ENCODE data around the gene TMEM222. TPM values are rescaled to one million over a fixed set of nuclear protein-coding genes. Genes with fewer than 3 reads are reported as not detected.
"Not testable (repeated sequence)": the region's sequence is repeated elsewhere in the genome, so short reads cannot be mapped to it uniquely, and the experiment has no call there.

The TMEM222 gene
- total and polyA plus RNA-seq, 2 donors: 12.8 to 58.4 TPM

- no peak for DNase-seq (ENCODE audit: extremely low spot score)
- Histone ChIP-seq H3K36me3 (ENCODE audit: insufficient read depth) (no peaks in the 10 kb centered on the region), H3K27ac (ENCODE audit: low read depth) (no peak overlapping the region), H3K4me3 (ENCODE audit: low read depth, low read length) (no peak overlapping the region), H3K4me1 (ENCODE audit: insufficient read depth) (no peaks in the 10 kb centered on the region)
- 84% methylated on average over 12 of the region's 12 CpGs for WGBS
These were observed 56.0 kb downstream of the TMEM222 start for GRCh38 chr1:27377760-27378495.

GRCh38 chr1:27379564-27380122 lies 57.7 kb downstream of the TMEM222 start:
- no peak for DNase-seq (ENCODE audit: extremely low spot score)
- Histone ChIP-seq H3K36me3 (ENCODE audit: insufficient read depth) (no peaks in the 10 kb centered on the region), H3K4me3 (ENCODE audit: low read depth, low read length) (no peak overlapping the region), H3K4me1 (ENCODE audit: insufficient read depth) (no peaks in the 10 kb centered on the region), H3K27ac (ENCODE audit: low read depth) (no peak overlapping the region)
- WGBS: 80% methylated on average over 11 of the region's 11 CpGs

DNA sequence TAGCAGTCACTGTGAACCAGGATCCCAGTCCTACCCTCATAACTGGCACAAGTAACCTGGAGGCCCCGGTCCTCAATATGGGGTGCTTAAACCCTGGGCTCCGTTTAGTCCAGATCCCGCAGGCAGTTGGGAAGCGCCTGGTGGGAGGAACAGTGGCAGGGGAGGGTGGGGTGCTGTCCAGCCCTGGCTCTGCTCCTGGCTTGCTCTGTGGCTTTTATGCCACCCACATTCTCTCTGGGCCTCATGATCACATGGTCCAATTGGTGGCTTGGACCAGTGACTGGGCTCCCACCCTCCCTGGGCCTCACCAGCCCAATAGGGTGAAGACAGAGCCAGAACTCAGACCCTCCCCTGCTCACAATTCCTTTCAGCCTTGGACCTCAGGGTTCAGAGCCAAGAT lies 58.3 kb downstream of the TMEM222 start:
- WGBS: 88% methylated on average over 4 of the region's 4 CpGs

GRCh38 chr1:27380766-27381733 lies 59.1 kb downstream of the TMEM222 start:
- 84% methylated on average over 12 of the region's 12 CpGs for WGBS
- Histone ChIP-seq H3K4me3 (ENCODE audit: low read depth, low read length) (no peak overlapping the region), H3K36me3 (ENCODE audit: insufficient read depth) (no peaks in the 10 kb centered on the region), H3K4me1 (ENCODE audit: insufficient read depth) (no peaks in the 10 kb centered on the region), H3K27ac (ENCODE audit: low read depth) (no peak overlapping the region)
- DNase-seq (ENCODE audit: extremely low spot score): no peak

More for the DNA sequence above, 58.3 kb downstream of the TMEM222 start:
- Histone ChIP-seq H3K36me3 (ENCODE audit: insufficient read depth) (no peaks in the 10 kb centered on the region), H3K4me1 (ENCODE audit: insufficient read depth) (no peaks in the 10 kb centered on the region), H3K4me3 (ENCODE audit: low read depth, low read length) (no peak overlapping the region), H3K27ac (ENCODE audit: low read depth) (no peak overlapping the region)
- no peak for DNase-seq (ENCODE audit: extremely low spot score)

DNA sequence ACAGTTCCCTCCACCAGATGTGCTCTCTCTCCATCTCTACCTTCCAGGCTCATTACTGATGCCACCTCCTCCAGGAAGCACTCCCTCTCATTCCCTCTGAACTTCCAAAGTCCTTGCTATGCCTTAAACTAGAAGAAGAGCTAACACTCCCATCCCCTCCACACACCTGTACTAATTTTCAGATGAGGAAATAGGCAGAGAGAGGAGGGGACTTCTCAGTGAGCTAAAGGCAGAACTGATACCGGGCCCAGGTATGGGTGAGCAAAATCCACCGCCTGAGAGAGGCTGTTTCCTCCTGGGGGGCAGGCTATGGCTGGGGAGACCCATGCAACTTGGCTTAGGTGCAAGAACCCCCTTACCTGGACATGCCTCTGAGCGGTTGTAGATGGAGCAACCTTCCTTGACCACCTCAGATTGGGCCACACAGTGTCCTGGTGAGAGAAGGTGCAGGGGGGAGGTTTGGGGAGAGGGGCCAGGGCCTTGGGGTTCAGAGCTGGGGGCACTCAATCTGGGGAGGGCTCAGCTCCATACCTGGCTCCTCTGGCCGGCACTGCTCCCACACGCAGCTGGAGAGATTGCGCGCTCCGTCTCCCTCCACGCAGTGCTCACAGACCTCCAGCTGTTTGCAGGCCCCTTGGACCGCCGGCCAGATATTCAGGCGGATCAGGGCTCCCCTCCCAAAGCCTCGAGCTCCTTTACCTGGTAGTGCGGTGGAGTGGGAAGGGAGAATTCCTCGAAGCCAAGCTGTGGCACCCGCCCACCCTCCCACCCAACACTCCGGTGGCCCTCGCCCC lies 60.2 kb downstream of the TMEM222 start:
- no peaks in the 10 kb centered on the region for H3K4me1 ChIP-seq (ENCODE audit: insufficient read depth)
- no peaks in the 10 kb centered on the region for H3K36me3 ChIP-seq (ENCODE audit: insufficient read depth)
- H3K27ac ChIP-seq (ENCODE audit: low read depth): no peak overlapping the region
- no peak overlapping the region for H3K4me3 ChIP-seq (ENCODE audit: low read depth, low read length)
- 77% methylated on average over 18 of the region's 18 CpGs for WGBS
- DNase-seq (ENCODE audit: extremely low spot score): no peak

GRCh38 chr1:27383039-27383605 lies 61.2 kb downstream of the TMEM222 start, which contains the start of gene CD164L2:
TSS of gene CD164L2 (minus strand) at chr1:27383333. CDS start at chr1:27383239, 94 bp downstream.
- no peak for DNase-seq (ENCODE audit: extremely low spot score)
- WGBS: 15% methylated on average over 43 of the region's 43 CpGs
- H3K27ac ChIP-seq (ENCODE audit: low read depth): no peak within 1 kb of the TSS
- H3K4me3 ChIP-seq (ENCODE audit: low read depth, low read length): no peak within 1 kb of the TSS
- no peaks in the 10 kb centered on the region for H3K4me1 ChIP-seq (ENCODE audit: insufficient read depth)
- no peaks in the 10 kb centered on the region for H3K36me3 ChIP-seq (ENCODE audit: insufficient read depth)

DNA sequence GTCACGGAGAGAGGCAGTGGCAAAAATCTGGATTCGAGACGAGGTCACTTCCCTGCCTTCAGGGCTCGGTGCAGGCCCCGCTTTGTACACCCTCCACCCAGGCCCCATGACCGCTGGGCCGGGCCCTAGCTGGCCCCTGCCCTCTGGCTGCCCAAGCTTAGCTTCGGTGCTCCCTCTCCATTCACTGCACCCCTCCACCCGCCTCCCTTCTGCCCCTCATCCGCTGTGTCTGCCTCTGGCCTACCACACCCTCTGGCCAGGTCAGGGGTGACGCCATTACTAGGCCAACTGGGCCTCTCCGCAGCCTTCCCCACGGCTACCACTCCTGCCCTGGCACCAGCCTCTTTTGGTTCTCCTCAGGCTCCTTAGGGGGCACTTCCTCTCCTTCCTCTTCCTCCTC lies 61.7 kb downstream of the TMEM222 start:
- DNase-seq (ENCODE audit: extremely low spot score): no peak
- 86% methylated on average over 13 of the region's 13 CpGs for WGBS
- Histone ChIP-seq H3K4me1 (ENCODE audit: insufficient read depth) (no peaks in the 10 kb centered on the region), H3K36me3 (ENCODE audit: insufficient read depth) (no peaks in the 10 kb centered on the region), H3K4me3 (ENCODE audit: low read depth, low read length) (no peak overlapping the region), H3K27ac (ENCODE audit: low read depth) (no peak overlapping the region)

GRCh38 chr1:27384797-27385196 lies 62.8 kb downstream of the TMEM222 start:
- H3K4me1 ChIP-seq (ENCODE audit: insufficient read depth); H3K27ac ChIP-seq (ENCODE audit: low read depth); H3K4me3 ChIP-seq (ENCODE audit: low read depth, low read length); H3K36me3 ChIP-seq (ENCODE audit: insufficient read depth); DNase-seq (ENCODE audit: extremely low spot score): not testable (repeated sequence)
- WGBS: 86% methylated on average over 3 of the region's 3 CpGs

Small RNA genes within 50 kb of the gene (small RNA-seq; reads per million reads assigned to genes)
- not detected for gene RNU6-48P

Other genes with a start within 250 kb of the TMEM222 start
- gene SLC9A1, start 167.0 kb upstream of the TMEM222 start, total RNA-seq: 9.7 TPM
- 18.3 TPM for gene SLC9A1, start 167.0 kb upstream of the TMEM222 start, polyA plus RNA-seq
- 16.5 TPM for gene WDTC1, start 87.5 kb upstream of the TMEM222 start, total RNA-seq
- 39.8 TPM for gene WDTC1, start 87.5 kb upstream of the TMEM222 start, polyA plus RNA-seq
- gene SYTL1, start 19.9 kb downstream of the TMEM222 start, total RNA-seq: 12.8 TPM
- 31.0 TPM for gene SYTL1, start 19.9 kb downstream of the TMEM222 start, polyA plus RNA-seq
- gene MAP3K6, start 44.8 kb downstream of the TMEM222 start, total RNA-seq: 10.1 TPM
- gene MAP3K6, start 44.8 kb downstream of the TMEM222 start, polyA plus RNA-seq: 83.3 TPM
- not detected for gene FCN3, start 52.7 kb downstream of the TMEM222 start, total RNA-seq
- 4.5 TPM for gene FCN3, start 52.7 kb downstream of the TMEM222 start, polyA plus RNA-seq
- not detected for gene CD164L2, start 61.2 kb downstream of the TMEM222 start, total RNA-seq
- gene CD164L2, start 61.2 kb downstream of the TMEM222 start, polyA plus RNA-seq: 0.06 TPM
- 0.16 TPM for gene GPR3, start 70.5 kb downstream of the TMEM222 start, total RNA-seq
- 1.8 TPM for gene GPR3, start 70.5 kb downstream of the TMEM222 start, polyA plus RNA-seq
- gene WASF2, start 168.0 kb downstream of the TMEM222 start, total RNA-seq: 40.7 TPM
- 83.6 TPM for gene WASF2, start 168.0 kb downstream of the TMEM222 start, polyA plus RNA-seq

All from urinary bladder (tissue), 4 donors.